Osteocyte (in vitro differentiated cells): ENCODE data around the gene ARL14EP. TPM values are rescaled to one million over a fixed set of nuclear protein-coding genes. Genes with fewer than 3 reads are reported as not detected.

ENCODE experiments used
- DNase-seq: peaks from one replicate; pipeline ENCODE4 v3.0.0; 2021; ENCODE audit warnings: mixed read lengths; ENCODE audit not compliant: unreplicated experiment; ENCODE audit errors: extremely low spot score
- H3K27ac Mint-ChIP-seq: one replicate; pipeline ENCODE4 v1.8.0; 2021; ENCODE audit warnings: mild to moderate bottlenecking, mixed read lengths; ENCODE audit not compliant: unreplicated experiment
- H3K27me3 Mint-ChIP-seq: one replicate; pipeline ENCODE4 v1.8.0; 2021; ENCODE audit warnings: mixed read lengths; ENCODE audit not compliant: unreplicated experiment
- H3K36me3 Mint-ChIP-seq: one replicate; pipeline ENCODE4 v1.8.0; 2021; ENCODE audit warnings: mixed read lengths; ENCODE audit not compliant: unreplicated experiment
- H3K4me1 Mint-ChIP-seq: one replicate; pipeline ENCODE4 v1.8.0; 2021; ENCODE audit warnings: mixed read lengths; ENCODE audit not compliant: unreplicated experiment
- H3K4me3 Mint-ChIP-seq: one replicate; pipeline ENCODE4 v1.8.0; 2021; ENCODE audit warnings: mild to moderate bottlenecking, moderate library complexity, mixed read lengths; ENCODE audit not compliant: unreplicated experiment
- H3K9me3 Mint-ChIP-seq: one replicate; pipeline ENCODE4 v1.8.0; 2021; ENCODE audit warnings: mixed read lengths; ENCODE audit not compliant: unreplicated experiment
- total RNA-seq: library from RNA; stranded (reverse); gene quantifications from 2 replicates; pipeline ENCODE4 v1.2.1, GENCODE V29; 2021
- TF ChIP-seq, protein P1 (sequence below): fragments of 200-600 bp; sonication (generic); IDR thresholded peaks from 2 replicates; pipeline ENCODE4 v1.5.0; 2021; ENCODE audit warnings: antibody characterized with exemption, mild to moderate bottlenecking, moderate library complexity

The ARL14EP gene
- total RNA-seq, 1 donor from 2014 or later, result 21.7 TPM

DNA sequence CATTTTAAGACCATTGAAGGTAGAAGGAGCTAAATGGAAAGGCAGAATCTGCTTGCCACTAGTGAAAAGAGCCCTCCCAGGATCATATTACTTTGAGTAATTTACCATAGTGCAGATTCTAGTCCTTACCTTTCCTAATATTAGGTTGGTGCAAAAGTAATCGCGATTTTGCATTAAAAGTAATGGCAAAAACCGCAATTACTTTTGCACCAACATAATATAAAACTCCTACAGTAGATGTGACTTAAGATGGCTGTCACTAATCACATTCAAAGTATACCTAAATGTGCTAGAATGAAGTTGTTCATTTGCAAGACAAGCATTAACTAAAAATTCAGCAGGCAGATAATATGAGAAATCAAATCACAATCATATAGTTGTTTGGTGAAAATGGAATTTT is 38.1 kb upstream of the ARL14EP start:
- no peak for DNase-seq
- Mint-ChIP-seq H3K27me3 (peaks cover 3% of the 10 kb centered on the region), H3K4me1 (peaks cover 8% of the 10 kb centered on the region), H3K4me3 (no peak overlapping the region), H3K36me3 (no peaks in the 10 kb centered on the region), H3K9me3 (no peaks in the 10 kb centered on the region), H3K27ac (no peak overlapping the region)
- TF ChIP-seq, protein P1, sequence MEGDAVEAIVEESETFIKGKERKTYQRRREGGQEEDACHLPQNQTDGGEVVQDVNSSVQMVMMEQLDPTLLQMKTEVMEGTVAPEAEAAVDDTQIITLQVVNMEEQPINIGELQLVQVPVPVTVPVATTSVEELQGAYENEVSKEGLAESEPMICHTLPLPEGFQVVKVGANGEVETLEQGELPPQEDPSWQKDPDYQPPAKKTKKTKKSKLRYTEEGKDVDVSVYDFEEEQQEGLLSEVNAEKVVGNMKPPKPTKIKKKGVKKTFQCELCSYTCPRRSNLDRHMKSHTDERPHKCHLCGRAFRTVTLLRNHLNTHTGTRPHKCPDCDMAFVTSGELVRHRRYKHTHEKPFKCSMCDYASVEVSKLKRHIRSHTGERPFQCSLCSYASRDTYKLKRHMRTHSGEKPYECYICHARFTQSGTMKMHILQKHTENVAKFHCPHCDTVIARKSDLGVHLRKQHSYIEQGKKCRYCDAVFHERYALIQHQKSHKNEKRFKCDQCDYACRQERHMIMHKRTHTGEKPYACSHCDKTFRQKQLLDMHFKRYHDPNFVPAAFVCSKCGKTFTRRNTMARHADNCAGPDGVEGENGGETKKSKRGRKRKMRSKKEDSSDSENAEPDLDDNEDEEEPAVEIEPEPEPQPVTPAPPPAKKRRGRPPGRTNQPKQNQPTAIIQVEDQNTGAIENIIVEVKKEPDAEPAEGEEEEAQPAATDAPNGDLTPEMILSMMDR, result no peak

DNA sequence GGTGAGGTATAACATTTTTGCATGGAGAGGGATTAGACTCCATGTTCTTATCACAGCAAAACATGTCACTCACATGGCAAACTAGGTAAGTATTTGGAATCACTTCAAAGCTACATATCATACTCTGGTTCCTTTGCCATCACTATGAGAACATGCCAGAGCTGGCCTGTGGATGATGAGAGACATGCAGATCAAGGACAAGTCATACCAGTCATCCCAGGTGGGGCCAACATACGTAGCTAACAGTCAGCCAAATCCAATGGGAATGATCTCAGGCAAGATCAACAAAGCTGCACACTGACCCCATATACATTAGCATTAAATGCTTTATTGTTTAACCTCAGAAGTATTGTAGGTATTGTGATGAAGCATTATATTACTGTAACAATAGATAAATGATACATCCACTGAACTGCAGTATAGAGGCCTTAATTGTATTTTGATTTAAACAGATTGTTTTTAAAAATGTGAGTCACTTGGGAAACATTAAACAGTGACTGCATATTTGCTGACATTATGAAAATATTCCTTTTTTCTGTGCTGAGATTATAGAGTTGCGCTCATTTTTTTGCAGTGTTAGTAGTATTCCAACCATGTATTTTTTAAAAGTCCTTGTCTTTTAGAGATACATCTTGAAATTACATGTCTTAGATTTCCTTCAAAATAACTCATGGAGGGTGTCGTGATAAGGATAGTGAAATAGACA is 37.3 kb upstream of the ARL14EP start:
- H3K4me3 Mint-ChIP-seq, result no peak overlapping the region
- no peak overlapping the region for H3K27ac Mint-ChIP-seq
- TF ChIP-seq, protein P1, result no peak
- H3K27me3 Mint-ChIP-seq, result peaks cover 3% of the 10 kb centered on the region
- no peaks in the 10 kb centered on the region for H3K9me3 Mint-ChIP-seq
- no peak for DNase-seq
- H3K4me1 Mint-ChIP-seq, result peaks cover 8% of the 10 kb centered on the region
- H3K36me3 Mint-ChIP-seq, result no peaks in the 10 kb centered on the region

DNA sequence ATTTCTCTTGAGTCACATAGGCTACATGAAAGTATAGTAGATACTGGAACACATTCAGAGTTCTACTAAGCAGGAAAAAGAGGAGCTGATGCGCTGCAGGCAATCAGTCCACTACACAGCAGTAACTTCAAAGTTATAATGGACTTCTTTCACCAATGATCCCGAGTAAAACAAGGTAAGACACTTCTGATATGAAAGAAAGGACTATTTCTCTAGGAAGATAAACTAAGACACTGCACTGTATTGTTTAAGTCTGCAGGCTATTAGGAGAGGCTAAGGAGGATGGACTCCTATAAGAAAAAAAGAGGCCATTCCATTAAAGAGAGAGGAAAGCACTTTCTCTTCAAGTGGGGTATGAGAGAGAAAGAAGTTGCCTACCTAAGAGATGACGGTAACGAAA is 31.6 kb upstream of the ARL14EP start:
- H3K27me3 Mint-ChIP-seq, result peaks cover 18% of the 10 kb centered on the region
- H3K9me3 Mint-ChIP-seq, result no peaks in the 10 kb centered on the region
- H3K4me1 Mint-ChIP-seq, result no peaks in the 10 kb centered on the region
- TF ChIP-seq, protein P1, result no peak
- no peak for DNase-seq
- H3K36me3 Mint-ChIP-seq, result no peaks in the 10 kb centered on the region
- H3K4me3 Mint-ChIP-seq, result no peak overlapping the region
- no peak overlapping the region for H3K27ac Mint-ChIP-seq

DNA sequence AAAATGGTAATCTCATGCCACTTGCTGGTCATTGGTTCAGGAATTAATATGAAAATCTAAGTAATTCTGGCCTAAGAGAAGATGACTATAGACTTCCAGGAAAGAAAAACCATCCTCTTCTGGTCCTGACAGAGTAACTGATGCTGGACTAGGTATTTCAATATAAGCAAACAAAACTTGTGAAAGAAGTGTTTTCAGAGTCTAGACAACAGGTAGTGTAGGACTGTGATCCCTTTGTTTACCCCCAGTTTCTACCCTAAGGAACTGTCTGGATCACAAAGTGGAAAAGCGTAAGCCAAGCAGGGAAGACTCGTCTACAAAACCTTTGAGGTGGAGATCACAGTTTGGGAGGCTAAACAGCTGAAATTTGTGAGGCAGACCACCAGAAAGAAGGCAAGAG is 30.4 kb upstream of the ARL14EP start:
- Mint-ChIP-seq H3K9me3 (no peaks in the 10 kb centered on the region), H3K36me3 (no peaks in the 10 kb centered on the region), H3K4me1 (no peaks in the 10 kb centered on the region), H3K4me3 (no peak overlapping the region), H3K27me3 (peaks cover 24% of the 10 kb centered on the region), H3K27ac (no peak overlapping the region)
- DNase-seq, result no peak
- TF ChIP-seq, protein P1, result no peak

DNA sequence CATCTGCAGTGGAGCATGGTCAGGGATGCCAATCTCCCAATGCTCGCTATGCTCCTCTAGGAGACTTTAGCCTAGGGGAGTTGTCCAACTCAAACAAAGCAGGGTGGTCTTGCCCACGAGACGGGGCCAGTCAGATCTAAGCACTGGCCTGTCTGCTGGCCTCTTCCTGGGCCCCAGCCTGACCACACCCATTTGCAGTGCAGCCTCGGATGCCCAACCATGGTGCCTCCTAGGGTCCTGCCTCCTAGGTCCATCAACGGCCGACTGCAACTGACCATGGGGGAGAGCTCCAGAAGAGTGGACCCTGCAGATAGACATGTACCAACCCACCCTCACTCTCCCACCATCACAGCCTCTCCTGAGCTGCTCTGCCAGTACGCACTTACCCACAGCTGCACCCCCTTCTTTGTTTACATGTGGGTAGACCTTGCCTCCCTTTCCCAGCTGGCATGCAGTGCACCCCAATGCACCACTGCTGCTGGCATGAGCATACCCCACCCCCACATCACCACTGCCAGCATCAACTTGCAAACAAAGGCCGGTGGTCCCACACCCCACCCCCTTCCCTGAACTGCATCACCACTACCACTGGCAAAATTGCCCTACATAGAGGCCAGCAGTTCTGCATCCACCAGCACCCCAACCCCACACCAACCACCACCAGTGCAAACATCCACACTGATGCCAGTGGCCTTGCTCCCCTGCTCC is 27.6 kb upstream of the ARL14EP start:
- peaks cover 45% of the 10 kb centered on the region for H3K27me3 Mint-ChIP-seq
- H3K36me3 Mint-ChIP-seq, result no peaks in the 10 kb centered on the region
- no peaks in the 10 kb centered on the region for H3K4me1 Mint-ChIP-seq

More for the DNA sequence above, 27.6 kb upstream of the ARL14EP start:
- H3K27ac Mint-ChIP-seq, result no peak overlapping the region
- DNase-seq, result no peak
- peaks cover 6% of the 10 kb centered on the region for H3K9me3 Mint-ChIP-seq
- TF ChIP-seq, protein P1, result no peak
- H3K4me3 Mint-ChIP-seq, result no peak overlapping the region
